HEK293 (cell line): ENCODE data around the gene AKT3.

Experiments
- CTCF ChIA-PET: fragments of 350-600 bp; formaldehyde crosslinking; extraction: SDS; loops from one replicate; lab custom pipeline; 2021; ENCODE audit warnings: antibody characterized with exemption; lab: Yijun Ruan, JAX
- POLR2A ChIA-PET: fragments of 300-600 bp; formaldehyde crosslinking; extraction: SDS; loops from one replicate; lab custom pipeline; 2020; ENCODE audit warnings: antibody characterized with exemption, inconsistent platforms; lab: Yijun Ruan, JAX
- H3K27ac ChIP-seq: fragments of 200-500 bp; sonication (Bioruptor generic); 2 replicates; pipeline ENCODE4 v1.5.1; 2014; ENCODE audit warnings: low read depth, low read length, control low read depth, inconsistent platforms; ENCODE audit errors: extremely low read depth
- H3K36me3 ChIP-seq, 2 experiments: fragments of 200-500 bp in 1 of 2; sonication (Bioruptor generic) in 1 of 2; 1 replicate in 1 of 2; 2 replicates in 1 of 2; pipeline ENCODE4 v1.5.1; 2014 to 2017; ENCODE audit warnings: inconsistent platforms in 2 of 2, low read length in 2 of 2; ENCODE audit not compliant: control insufficient read depth in 2 of 2, insufficient read depth in 1 of 2
- H3K4me1 ChIP-seq: fragments of 200-500 bp; sonication (Bioruptor generic); 2 replicates; pipeline ENCODE4 v1.5.1; 2014; ENCODE audit warnings: mild to moderate bottlenecking, low read length, inconsistent platforms; ENCODE audit not compliant: control insufficient read depth, insufficient read depth
- H3K4me3 ChIP-seq: 2 replicates; pipeline ENCODE4 v1.5.1; 2011; ENCODE audit warnings: low read depth, mild to moderate bottlenecking, control low read depth, low read length, moderate library complexity
- H3K9me3 ChIP-seq: fragments of 200-500 bp; sonication (Bioruptor generic); 2 replicates; pipeline ENCODE4 v1.5.1; 2014; ENCODE audit warnings: low read depth, low read length, inconsistent platforms; ENCODE audit not compliant: control insufficient read depth, insufficient read depth
- AEBP2 ChIP-seq: fragments of 450-650 bp; formaldehyde crosslinking; IDR thresholded peaks from 2 replicates; pipeline ENCODE4 v1.5.1; 2016; ENCODE audit warnings: missing biosample characterization, missing genetic modification characterization, borderline replicate concordance
- HOXC10 ChIP-seq: sonication (generic); formaldehyde crosslinking; IDR thresholded peaks from 2 replicates; pipeline ENCODE4 v1.8.1; 2023; ENCODE audit warnings: mild to moderate bottlenecking, missing genetic modification reagents
- MYNN ChIP-seq: fragments of 450-650 bp; formaldehyde crosslinking; IDR thresholded peaks from 2 replicates; pipeline ENCODE4 v1.5.1; 2016; ENCODE audit warnings: missing biosample characterization, missing genetic modification characterization, borderline replicate concordance
- REPIN1 ChIP-seq: fragments of 450-650 bp; formaldehyde crosslinking; IDR thresholded peaks from 2 replicates; pipeline ENCODE4 v1.5.1; 2017; ENCODE audit warnings: missing biosample characterization, missing genetic modification characterization, low read depth
- SCRT2 ChIP-seq: fragments of 450-650 bp; formaldehyde crosslinking; IDR thresholded peaks from 2 replicates; pipeline ENCODE4 v1.5.1; 2016; ENCODE audit warnings: missing biosample characterization, missing genetic modification characterization
- TSHZ1 ChIP-seq: fragments of 450-650 bp; formaldehyde crosslinking; IDR thresholded peaks from 2 replicates; pipeline ENCODE4 v1.5.1; 2016; ENCODE audit warnings: missing biosample characterization, missing genetic modification characterization, borderline replicate concordance
- YY2 ChIP-seq: fragments of 450-650 bp; formaldehyde crosslinking; IDR thresholded peaks from 2 replicates; pipeline ENCODE4 v1.5.1; 2016; ENCODE audit warnings: missing biosample characterization, missing genetic modification characterization
- ZBTB26 ChIP-seq: fragments of 450-650 bp; formaldehyde crosslinking; optimal IDR thresholded peaks from 2 replicates; pipeline ENCODE3; 2016; ENCODE audit warnings: missing biosample characterization, mild to moderate bottlenecking, missing genetic modification characterization
- ZIC2 ChIP-seq: fragments of 450-650 bp; formaldehyde crosslinking; IDR thresholded peaks from 2 replicates; pipeline ENCODE4 v1.5.1; 2016; ENCODE audit warnings: missing biosample characterization, missing genetic modification characterization
- ZNF18 ChIP-seq: fragments of 450-650 bp; formaldehyde crosslinking; IDR thresholded peaks from 2 replicates; pipeline ENCODE4 v1.5.1; 2016; ENCODE audit warnings: missing biosample characterization, missing genetic modification characterization
- ZNF184 ChIP-seq: fragments of 450-650 bp; IDR thresholded peaks from 2 replicates; pipeline ENCODE4 v1.5.1; 2018; ENCODE audit warnings: missing biosample characterization, mild to moderate bottlenecking, missing genetic modification characterization
- ZNF266 ChIP-seq: fragments of 450-650 bp; formaldehyde crosslinking; IDR thresholded peaks from 2 replicates; pipeline ENCODE4 v1.5.1; 2016; ENCODE audit warnings: missing biosample characterization, missing genetic modification characterization, low read depth
- ZNF280D ChIP-seq: fragments of 450-650 bp; formaldehyde crosslinking; IDR thresholded peaks from 2 replicates; pipeline ENCODE4 v1.5.1; 2016; ENCODE audit warnings: missing biosample characterization, missing genetic modification characterization
- ZNF311 ChIP-seq: fragments of 450-650 bp; formaldehyde crosslinking; IDR thresholded peaks from 2 replicates; pipeline ENCODE4 v1.5.1; 2017; ENCODE audit warnings: missing biosample characterization, missing genetic modification characterization, borderline replicate concordance
- ZNF341 ChIP-seq: fragments of 450-650 bp; formaldehyde crosslinking; IDR thresholded peaks from 2 replicates; pipeline ENCODE4; 2016; ENCODE audit warnings: low read depth, missing biosample characterization, missing genetic modification characterization
- ZNF529 ChIP-seq: fragments of 450-650 bp; formaldehyde crosslinking; IDR thresholded peaks from 2 replicates; pipeline ENCODE4 v1.5.1; 2017; ENCODE audit warnings: missing genetic modification characterization, missing biosample characterization; ENCODE audit not compliant: insufficient replicate concordance
- ZNF639 ChIP-seq: fragments of 450-650 bp; formaldehyde crosslinking; IDR thresholded peaks from 2 replicates; pipeline ENCODE4 v1.5.1; 2016; ENCODE audit warnings: missing biosample characterization, missing genetic modification characterization
- ZNF664 ChIP-seq: fragments of 450-650 bp; formaldehyde crosslinking; IDR thresholded peaks from 2 replicates; pipeline ENCODE4 v1.5.1; 2016; ENCODE audit warnings: missing biosample characterization, missing genetic modification characterization
- ZNF707 ChIP-seq: fragments of 450-650 bp; formaldehyde crosslinking; IDR thresholded peaks from 2 replicates; pipeline ENCODE4 v1.5.1; 2016; ENCODE audit warnings: missing biosample characterization, missing genetic modification characterization
- ZSCAN16 ChIP-seq: fragments of 450-650 bp; formaldehyde crosslinking; IDR thresholded peaks from 2 replicates; pipeline ENCODE4 v1.5.1; 2016; ENCODE audit warnings: missing biosample characterization, missing genetic modification characterization
- ZSCAN18 ChIP-seq: fragments of 450-650 bp; formaldehyde crosslinking; IDR thresholded peaks from 2 replicates; pipeline ENCODE4 v1.5.1; 2016; ENCODE audit warnings: missing biosample characterization, missing genetic modification characterization

Gene AKT3

GRCh38 chr1:243746751-243747150, 103.3 kb downstream of the AKT3 start (continued):
- TF ChIP-seq ZNF529 (no peak), SCRT2 (tag by site-specific recombination) (no peak), HOXC10 (CRISPR knock-in tag) (no peak), AEBP2 (tag by site-specific recombination) (no peak), TSHZ1 (no peak), ZNF664 (tag by site-specific recombination) (no peak), ZNF639 (tag by site-specific recombination) (no peak), ZNF341 (no peak), ZNF280D (tag by site-specific recombination) (no peak), ZBTB26 (tag by site-specific recombination) (no peak), ZNF311 (no peak)

- Histone ChIP-seq H3K36me3 (peaks cover 0 to 6% of the 10 kb centered on the region in 2 experiments; a peak in 1 of 3 replicates), H3K4me1 (peaks cover 2% of the 10 kb centered on the region; the same call in 1 of the 2 replicates), H3K27ac (no peak overlapping the region), H3K9me3 (no peaks in the 10 kb centered on the region), H3K4me3 (no peak overlapping the region)
- ChIA-PET POLR2A (no interaction called here), CTCF (interaction anchor here (0.5 to 1.4 kb wide), 3 partner anchors 31 to 554 kb away, joined by 3 to 5 read pairs (median 4); no protein-coding TSS in a partner anchor)
- TF ChIP-seq ZNF266 (tag by site-specific recombination) (no peak), YY2 (tag by site-specific recombination) (no peak), REPIN1 (no peak), ZNF184 (tag by site-specific recombination) (no peak), ZNF18 (no peak), ZSCAN18 (tag by site-specific recombination) (no peak), MYNN (tag by site-specific recombination) (no peak), ZNF707 (tag by site-specific recombination) (no peak), ZSCAN16 (no peak), ZIC2 (tag by site-specific recombination) (no peak)
Measured at GRCh38 chr1:243745356-243745755, 104.7 kb downstream of the AKT3 start.
